SK-N-DZ (cell line): ENCODE results near the gene KCTD13.
"Not testable (repeated sequence)": the region's sequence is repeated elsewhere in the genome, so short reads cannot be mapped to it uniquely, and the experiment has no call there.

Source experiments
- DNase-seq: peaks from one replicate; pipeline ENCODE4 v3.0.0-alpha.2; 2015; ENCODE audit warnings: low spot score

KCTD13 gene

DNA sequence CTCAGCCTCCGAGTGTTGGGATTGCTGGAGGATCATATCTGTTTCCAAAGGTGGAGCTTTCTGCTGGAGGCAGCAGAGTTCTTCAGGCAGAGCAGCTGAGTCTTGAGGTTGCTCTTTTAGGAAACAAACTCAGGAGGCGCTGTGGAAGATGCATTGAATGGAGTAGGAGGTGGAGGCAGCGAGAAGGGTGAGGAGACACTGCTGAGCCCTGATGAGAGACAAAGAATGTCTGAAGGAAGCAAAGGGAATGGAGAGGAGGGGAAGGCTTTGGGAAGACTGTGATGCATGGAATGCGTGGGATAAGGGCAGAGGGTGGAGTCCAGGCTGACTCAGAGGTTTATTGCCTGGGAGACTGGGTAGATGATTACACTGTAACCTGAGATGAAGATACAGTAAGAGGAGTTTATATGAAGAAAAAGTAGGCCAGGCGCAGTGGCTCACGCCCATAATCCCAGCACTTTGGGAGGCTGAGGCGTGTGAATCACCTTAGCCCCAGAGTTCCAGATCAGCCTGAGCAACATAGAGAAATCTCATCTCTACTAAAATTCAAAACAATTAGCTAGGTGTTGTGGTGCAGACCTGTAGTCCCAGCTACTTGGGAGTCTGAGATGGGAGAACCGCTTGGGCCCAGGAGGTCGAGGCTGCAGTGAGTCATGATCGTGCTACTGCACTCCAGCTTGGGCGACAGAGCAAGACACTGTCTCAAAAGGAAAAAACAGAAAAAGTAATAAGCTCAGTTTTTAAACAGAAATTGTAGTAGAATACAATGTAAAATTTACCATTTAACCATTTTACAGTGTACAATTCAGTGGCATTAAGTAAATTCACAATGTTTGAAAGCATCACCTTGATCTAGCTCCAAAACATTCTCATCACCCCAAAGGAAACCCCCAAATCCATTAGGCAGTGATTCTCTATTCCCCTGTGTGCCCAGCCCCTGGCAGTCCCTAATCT lies 18.1 kb upstream of the KCTD13 start:
- DNase-seq, result peak; percentile 52

DNA sequence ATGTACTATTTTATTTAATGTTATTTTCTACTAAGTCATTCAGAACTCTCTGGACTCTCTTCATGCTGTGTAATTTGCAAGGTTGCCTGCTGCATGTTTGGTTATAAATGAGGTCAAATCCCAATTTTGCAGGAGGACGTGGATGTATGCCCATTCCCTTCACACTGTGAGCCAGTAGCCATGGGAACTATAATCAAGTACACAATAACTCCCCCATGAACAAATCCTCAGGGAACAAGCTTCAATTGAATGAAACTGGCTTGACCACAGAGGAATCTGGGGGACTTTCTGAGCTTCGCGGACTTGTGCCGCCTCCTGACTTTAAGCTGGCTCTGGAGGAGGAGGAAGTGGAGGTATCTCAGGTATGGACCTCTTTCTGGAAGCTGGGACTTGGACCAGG lies 14.6 kb upstream of the KCTD13 start:
- no peak for DNase-seq

- DNase-seq, result not testable (repeated sequence)
These were observed 5.7 kb upstream of the KCTD13 start for GRCh38 chr16:29931750-29932149.

DNA sequence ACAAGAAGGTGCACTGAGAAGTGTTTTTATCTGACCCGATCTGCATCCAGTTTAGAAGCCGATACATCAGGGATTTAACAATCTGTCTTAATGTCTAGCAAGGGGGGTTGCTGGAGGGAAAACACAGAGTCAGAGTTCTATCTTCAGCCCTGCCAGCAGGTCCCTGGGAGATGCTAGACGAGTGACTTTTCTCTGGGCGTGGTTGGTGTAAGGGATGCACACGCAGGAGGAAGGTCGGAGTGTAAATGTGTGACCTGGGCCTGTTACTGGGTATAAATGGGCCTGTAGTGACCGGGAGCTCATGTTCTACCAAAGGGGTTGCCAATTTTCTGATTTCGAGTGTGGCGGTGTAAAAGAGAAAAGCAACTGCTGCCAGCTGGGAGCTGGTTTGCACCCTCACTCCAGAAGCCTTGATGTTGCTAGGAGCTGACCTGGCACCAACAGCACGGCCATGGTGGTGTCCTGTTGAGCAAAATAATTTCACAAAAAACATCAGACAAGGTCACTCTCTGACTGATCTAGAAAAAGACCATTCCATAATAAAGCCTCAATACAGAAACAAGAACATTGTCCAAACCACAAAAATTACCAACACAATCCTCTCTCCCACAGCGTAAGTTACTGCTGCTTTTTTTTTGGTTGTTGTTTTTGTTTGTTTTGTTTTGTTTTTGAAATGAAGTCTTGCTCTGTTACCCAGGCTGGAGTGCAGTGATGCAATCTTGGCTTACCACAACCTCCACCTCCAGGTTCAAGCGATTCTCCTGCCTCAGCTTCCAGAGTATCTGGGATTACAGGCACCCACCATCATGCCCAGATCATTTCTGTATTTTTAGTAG lies 1.3 kb upstream of the KCTD13 start:
- DNase-seq, result no peak

DNA sequence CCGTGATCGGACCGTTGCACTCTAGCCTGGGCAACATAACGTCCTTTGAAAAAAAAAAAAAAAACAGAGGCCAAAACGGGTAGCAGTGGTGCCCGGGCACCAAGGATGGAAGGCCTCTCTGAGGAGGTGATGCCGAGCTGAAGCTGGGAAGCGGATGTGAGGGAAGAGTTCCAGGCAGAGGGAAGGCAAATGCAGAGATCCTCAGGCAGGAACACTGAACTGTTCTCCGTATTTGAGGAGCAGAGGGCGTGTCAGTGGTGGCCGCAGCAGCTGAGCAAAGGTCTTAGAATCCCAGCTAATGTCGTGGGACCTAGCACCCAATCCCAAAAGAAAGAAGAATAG lies 656 bp upstream of the KCTD13 start:
- DNase-seq, result peak; percentile 56

DNA sequence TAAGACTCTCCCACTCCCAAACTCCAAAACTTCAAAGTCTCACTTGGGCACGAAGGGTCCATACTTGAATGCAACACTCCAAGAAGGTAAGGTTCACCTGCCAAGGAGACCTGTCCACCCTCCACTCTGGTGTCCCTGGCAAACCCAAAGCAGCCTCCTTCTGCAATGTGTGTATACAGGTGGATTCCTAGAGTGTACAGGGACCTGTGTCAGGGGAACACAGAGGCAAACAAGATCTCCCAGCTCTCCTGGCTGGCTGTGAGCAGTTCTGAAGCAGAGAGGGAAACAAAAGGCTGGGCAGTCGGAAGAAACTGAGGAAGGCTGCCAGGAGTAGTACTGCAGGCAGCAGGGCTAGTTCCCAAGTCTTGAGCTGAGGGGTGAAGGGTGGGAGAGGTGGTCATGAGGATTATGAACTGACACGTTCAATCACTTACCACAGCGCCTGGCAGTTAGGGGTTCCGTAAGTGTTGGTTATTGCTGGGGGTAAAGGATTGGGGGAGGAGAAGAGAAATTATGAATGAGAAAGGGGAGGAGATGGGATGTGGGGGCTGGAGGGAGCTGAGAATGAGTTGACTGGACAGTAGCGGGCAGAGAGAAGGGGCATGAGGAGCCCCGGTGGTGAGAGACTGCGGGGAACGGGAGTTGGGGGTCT lies 795 bp downstream of the KCTD13 start:
- DNase-seq, result no peak

DNA sequence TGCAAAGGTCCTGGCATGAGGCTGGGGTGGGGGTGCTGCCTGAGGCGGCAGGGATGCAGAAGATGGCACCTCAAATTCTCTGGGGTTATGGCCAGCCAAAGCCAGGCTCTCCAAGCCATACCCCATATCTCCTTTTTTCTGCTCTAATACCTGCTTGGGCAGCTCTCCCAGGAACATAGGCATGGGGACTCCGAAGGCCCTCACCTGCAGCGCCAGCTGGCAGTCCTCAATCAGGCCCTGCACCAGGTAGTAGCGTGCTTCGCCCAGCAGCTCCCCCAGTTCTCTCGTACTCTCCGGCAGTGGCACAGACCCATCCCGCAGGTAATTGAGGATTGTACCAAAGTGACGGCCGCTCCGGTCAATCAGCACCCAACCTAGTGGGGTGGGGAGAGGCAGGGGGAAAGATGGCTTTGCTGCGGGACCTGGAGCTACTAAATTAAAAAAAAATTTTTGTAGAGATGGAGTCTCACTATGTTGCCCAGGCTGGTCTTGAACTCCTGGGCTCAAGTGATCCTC lies 3.0 kb downstream of the KCTD13 start:
- no peak for DNase-seq

DNA sequence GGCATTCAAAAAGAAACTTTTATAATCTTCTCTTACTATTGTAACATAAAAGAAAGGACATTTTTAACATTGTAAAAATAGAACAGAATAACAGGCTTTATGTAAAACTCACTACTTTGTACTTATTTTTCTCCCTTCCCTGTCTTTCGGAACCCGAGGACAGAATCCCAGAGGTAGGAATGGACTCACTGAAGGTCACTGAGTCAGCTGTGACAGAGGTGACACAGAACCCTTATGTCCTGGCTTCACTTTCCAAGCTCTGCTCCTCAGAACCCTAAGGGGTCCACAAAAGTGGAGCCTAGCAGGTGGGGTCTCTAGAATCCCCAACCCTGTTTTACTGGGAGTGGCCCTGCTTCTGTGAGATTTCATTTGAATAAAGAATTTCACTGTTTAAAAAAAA lies 3.7 kb downstream of the KCTD13 start:
- DNase-seq, result no peak

DNA sequence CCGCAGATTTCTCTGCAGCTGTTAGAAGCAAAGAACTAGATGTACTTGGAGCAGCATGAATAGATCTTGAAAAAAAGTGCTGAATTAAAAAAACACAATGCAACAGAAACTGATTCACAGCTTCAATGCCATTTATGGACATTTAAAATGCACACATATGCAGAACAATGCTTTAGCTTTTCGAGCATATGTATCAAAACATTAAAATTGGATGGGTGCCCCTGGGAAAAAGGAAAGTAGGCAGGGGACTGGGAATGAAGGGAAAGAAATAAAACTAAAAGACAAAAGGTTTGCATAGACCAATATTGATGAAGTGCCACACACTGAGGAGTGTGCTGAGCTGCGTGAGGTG lies 5.0 kb downstream of the KCTD13 start:
- DNase-seq, result no peak

DNA sequence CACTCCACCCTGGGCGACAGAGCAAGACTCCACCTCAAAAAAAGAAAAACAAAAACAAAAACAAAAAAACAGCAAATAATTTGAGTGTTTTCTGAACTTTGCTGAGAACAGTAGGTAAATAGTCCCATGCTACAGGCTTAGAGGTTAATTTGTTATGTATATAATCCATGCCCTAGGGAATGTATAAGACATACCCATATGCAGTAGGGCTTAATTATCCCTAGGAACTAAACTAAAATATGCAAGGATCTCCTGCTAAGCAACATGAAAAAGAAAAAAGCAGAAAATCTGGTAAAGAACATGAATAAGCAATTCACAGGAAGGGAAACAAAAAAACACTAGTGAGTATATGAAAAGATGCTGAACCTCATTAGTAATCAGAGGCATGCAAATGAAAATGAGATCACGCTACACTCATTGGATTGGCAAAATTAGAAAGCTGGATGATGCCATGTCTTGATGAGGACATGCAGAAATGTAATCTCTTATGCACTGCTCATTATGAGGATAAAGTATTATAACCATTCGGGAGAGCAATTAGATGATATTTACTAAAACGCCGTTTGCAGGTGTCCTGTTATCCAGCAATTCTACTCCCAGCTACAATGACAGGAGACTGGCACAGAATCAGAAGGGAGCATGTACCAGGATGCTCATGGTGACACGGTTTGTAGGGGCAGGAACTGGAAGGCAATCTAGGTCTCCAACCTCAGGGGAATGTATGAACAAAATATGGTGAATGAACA lies 5.6 kb downstream of the KCTD13 start:
- DNase-seq, result no peak

DNA sequence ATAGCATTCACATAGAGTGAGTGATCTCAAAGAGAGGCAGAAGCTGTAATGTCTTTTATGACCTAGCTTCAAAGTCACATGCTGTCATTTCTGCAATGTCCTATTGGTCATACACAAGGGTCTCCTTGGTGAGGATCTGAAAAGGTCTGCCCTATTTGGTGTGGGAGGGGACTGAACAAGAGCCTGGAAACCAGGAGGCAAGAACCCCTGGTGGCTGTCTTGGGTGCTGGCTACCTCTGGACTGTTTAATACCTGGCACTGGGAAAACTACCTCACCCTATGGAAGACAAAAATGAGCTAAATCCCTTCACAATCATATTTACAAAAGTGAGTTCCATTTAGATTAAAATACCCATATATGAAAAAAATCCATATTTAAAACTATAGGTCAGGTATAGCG lies 9.0 kb downstream of the KCTD13 start:
- no peak for DNase-seq

GRCh38 chr16:29915590-29916247 lies 10.3 kb downstream of the KCTD13 start:
- no peak for DNase-seq

DNA sequence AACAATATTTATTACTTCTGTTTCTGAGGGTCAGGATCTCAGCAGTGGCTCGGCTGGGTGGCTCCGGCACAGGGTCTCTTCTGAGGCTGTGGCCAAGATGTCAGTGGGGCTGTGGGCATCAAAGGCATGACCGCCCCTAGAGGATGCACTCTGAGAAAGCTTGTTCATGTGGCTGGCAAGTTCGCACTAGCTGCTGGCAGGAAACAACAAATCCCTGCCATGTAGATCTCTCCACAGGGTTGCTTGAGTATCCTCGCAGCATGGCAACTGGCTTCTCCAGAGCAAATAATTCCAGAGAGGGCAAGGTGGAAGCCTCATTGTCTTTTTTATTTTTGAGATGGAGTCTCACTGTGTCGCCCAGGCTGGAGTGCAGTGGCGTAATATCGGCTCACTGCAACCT lies 12.5 kb downstream of the KCTD13 start:
- DNase-seq, result no peak

- no peak for DNase-seq
These were observed 13.9 kb downstream of the KCTD13 start for GRCh38 chr16:29912087-29912486.

GRCh38 chr16:29911676-29912010 lies 14.4 kb downstream of the KCTD13 start:
- no peak for DNase-seq

DNA sequence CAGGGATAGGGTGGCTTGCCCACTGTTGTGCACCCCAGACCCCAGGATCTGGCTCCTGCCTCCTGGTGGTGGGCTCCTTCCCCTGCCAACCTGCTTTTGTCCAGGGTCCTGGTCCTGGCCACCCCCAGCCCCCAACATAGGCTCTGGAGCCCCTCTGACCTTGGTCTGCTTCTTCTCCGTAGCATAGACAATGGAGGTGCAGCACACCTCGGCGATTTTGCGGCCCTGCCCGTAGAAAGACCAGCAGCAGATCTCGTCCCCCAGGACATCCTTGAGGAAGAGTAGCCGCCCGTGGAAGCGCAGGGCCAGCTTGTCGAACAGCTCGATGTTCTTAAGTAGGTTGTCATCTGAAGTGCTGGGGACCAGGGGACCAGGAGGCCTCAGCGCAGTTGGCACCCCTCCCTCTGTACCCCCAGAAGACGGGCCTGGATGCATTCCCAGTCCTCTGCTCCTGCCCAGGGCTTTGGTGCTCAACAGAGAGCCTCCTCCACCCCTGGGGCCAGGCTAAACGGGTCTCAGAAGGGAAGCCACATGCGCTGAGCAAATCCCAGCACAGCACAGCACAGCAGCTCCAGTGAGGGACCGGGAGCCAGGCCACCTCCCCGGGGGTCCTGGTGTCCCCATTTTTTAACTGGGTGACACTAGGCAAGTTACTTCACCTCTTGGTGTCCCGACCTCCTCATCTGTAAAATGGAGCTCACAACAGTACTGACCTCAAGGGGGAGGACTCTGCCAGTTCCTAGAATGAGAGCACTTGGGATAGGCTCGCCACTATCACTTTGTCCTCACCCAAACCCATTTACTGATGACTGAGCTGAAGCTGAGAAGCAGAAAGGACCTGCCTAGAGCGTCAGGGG lies 15.0 kb downstream of the KCTD13 start:
- DNase-seq, result no peak

- DNase-seq, result not testable (repeated sequence)
These were observed 16.2 kb downstream of the KCTD13 start for GRCh38 chr16:29909851-29910250.

GRCh38 chr16:29909391-29909790 lies 16.6 kb downstream of the KCTD13 start:
- no peak for DNase-seq

DNA sequence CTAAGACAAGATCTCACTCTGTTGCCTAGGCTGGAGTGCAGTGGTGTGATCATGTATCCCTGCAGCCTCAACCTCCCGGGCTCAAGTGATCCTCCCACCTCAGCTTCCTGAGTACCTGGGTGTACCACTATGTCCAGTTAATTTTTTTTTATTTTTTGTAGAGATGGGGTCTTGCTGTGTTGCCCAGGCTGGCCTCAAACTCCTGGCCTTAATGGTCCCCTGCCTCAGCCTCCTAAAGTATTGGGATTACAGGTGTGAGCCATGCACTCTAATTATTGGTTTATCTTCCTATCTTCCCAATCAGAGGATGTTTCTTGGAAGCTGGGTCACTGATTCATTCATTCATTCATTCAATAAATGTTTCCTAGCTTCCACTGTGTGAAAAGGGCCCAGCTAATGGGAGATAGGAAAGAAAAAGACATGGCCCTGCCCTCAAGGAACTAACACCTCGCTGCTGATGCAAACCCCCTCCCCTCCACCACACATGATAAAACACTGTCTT lies 17.3 kb downstream of the KCTD13 start:
- no peak for DNase-seq

DNA sequence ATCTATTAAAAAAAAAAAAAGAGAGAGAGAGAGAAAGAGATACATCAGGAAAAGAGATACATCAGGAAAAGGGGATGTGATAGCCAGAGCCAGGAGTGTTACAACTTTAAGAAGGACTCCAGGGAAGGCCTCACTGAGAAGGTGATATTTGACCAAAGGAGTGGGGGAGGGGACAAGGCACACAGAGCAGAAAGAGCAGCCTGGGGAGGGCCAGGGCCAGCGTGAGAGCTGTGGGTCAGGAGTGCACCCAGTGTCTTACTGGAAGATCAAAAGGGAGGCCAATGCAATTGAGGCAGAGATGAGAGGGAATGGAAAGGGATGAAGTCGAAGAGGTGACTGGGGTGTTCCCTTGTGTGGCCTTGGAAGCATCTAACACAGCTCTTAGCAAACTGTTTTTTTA lies 18.1 kb downstream of the KCTD13 start:
- DNase-seq, result no peak
